Tibial nerve (tissue), 4 donors: ENCODE measurements around the gene PTGFRN. TPM values are rescaled to one million over a fixed set of nuclear protein-coding genes. Genes with fewer than 3 reads are reported as not detected.

Experiments
- DNase-seq, 2 donors: peaks; one replicate each; pipeline ENCODE4 v3.0.0-alpha.2; 2019; ENCODE audit warnings: low spot score in 2 of 2
- H3K27ac ChIP-seq, 4 donors: fragments of 200-600 bp; sonication (generic) in 3 of 4; one replicate each; pipeline ENCODE4 v1.5.1; 2017 to 2019; ENCODE audit warnings: mild to moderate bottlenecking in 1 of 4
- H3K27me3 ChIP-seq, 2 donors: fragments of 200-600 bp; sonication (generic) in 1 of 2; one replicate each; pipeline versions ENCODE4 v1.5.1 to v1.6.0; 2017 to 2019
- H3K36me3 ChIP-seq, 3 donors: fragments of 200-600 bp; sonication (generic); one replicate each; pipeline ENCODE4 v1.5.1; 2018 to 2019
- H3K4me1 ChIP-seq, 4 donors: fragments of 200-600 bp; sonication (generic) in 3 of 4; one replicate each; pipeline ENCODE4 v1.5.1; 2017 to 2019
- H3K4me3 ChIP-seq, 4 donors: fragments of 200-600 bp; sonication (generic) in 3 of 4; one replicate each; pipeline ENCODE4 v1.5.1; 2017 to 2019; ENCODE audit warnings: mild to moderate bottlenecking in 1 of 4, moderate library complexity in 1 of 4
- H3K9me3 ChIP-seq, 4 donors: fragments of 200-600 bp; sonication (generic) in 3 of 4; one replicate each; pipeline ENCODE4 v1.5.1; 2017 to 2019
- CTCF ChIP-seq, 5 experiments: fragments of 200-600 bp in 3 of 5; fragments of 450-650 bp in 2 of 5; sonication (generic) in 3 of 5; IDR thresholded peaks; one replicate each; pipeline ENCODE4 v1.5.1; 2016 to 2019; ENCODE audit warnings: antibody characterized with exemption in 5 of 5, mild to moderate bottlenecking in 3 of 5, moderate library complexity in 2 of 5
- EP300 ChIP-seq, 2 donors: sonication (generic); formaldehyde crosslinking; IDR thresholded peaks; one replicate each; pipeline ENCODE4 v1.6.1; 2017; ENCODE audit warnings: antibody characterized with exemption in 2 of 2, mild to moderate bottlenecking in 1 of 2
- POLR2A ChIP-seq, 2 donors: fragments of 450-650 bp; IDR thresholded peaks; one replicate each; pipeline ENCODE4 v1.6.1; 2017; ENCODE audit warnings: antibody characterized with exemption in 2 of 2, mild to moderate bottlenecking in 2 of 2, moderate library complexity in 2 of 2
- WGBS, 2 donors: methylation state at CpG; one replicate each; pipeline ENCODE4 v1.1.5; 2018; 5-methylcytosine and 5-hydroxymethylcytosine counted together
- total RNA-seq, 4 donors: library from RNA; depleted of rRNA; stranded (reverse); fragments of >200 nt; gene quantifications; one replicate each; pipeline ENCODE4 v1.1.0, GENCODE V29; 2016

Gene PTGFRN
- total RNA-seq, 4 donors from 2014 or later = 10.2 to 19.0 (median 14.7) TPM

GRCh38 chr1:116999596-116999995, 89.9 kb downstream of the PTGFRN start:
- H3K27ac ChIP-seq = no peak overlapping the region
- no peak overlapping the region for H3K4me3 ChIP-seq
- H3K27me3 ChIP-seq = no peaks in the 10 kb centered on the region
- 78 to 79% methylated on average over 3 of the region's 3 CpGs for WGBS, 2 donors
- no peaks in the 10 kb centered on the region for H3K36me3 ChIP-seq
- DNase-seq = no peak
- H3K9me3 ChIP-seq = no peaks in the 10 kb centered on the region
- no peaks in the 10 kb centered on the region for H3K4me1 ChIP-seq
- TF ChIP-seq POLR2A (IDR thresholded peaks at IDR 0.05) = no peak
- no peak for TF ChIP-seq CTCF (IDR thresholded peaks at IDR 0.05)
- TF ChIP-seq EP300 (IDR thresholded peaks at IDR 0.05) = no peak

GRCh38 chr1:117000142-117000541, 90.4 kb downstream of the PTGFRN start:
- no peak for DNase-seq
- TF ChIP-seq CTCF (IDR thresholded peaks at IDR 0.05) (no peak), POLR2A (IDR thresholded peaks at IDR 0.05) (no peak), EP300 (IDR thresholded peaks at IDR 0.05) (no peak)
- H3K4me1 ChIP-seq = no peaks in the 10 kb centered on the region
- WGBS, 2 donors = 81 to 83% methylated on average over 2 of the region's 2 CpGs
- H3K27ac ChIP-seq = no peak overlapping the region
- H3K36me3 ChIP-seq = no peaks in the 10 kb centered on the region
- H3K4me3 ChIP-seq = no peak overlapping the region
- H3K9me3 ChIP-seq = no peaks in the 10 kb centered on the region
- no peaks in the 10 kb centered on the region for H3K27me3 ChIP-seq

- Histone ChIP-seq H3K4me1 (no peaks in the 10 kb centered on the region), H3K36me3 (no peaks in the 10 kb centered on the region), H3K27me3 (no peaks in the 10 kb centered on the region), H3K27ac (peak within 1 kb of the TSS in 1 of 4 donors; percentile 53), H3K4me3 (no peak within 1 kb of the TSS), H3K9me3 (no peaks in the 10 kb centered on the region)
- WGBS, 2 donors = 83 to 89% methylated on average over 3 of the region's 3 CpGs
- DNase-seq = no peak
- TF ChIP-seq POLR2A (IDR thresholded peaks at IDR 0.05) (no peak), CTCF (IDR thresholded peaks at IDR 0.05) (no peak), EP300 (IDR thresholded peaks at IDR 0.05) (no peak)
Observed at GRCh38 chr1:117001254-117001927, 91.7 kb downstream of the PTGFRN start, which contains the start of gene CD101. TSS of gene CD101 (plus strand) at chr1:117001760. CDS start at chr1:117001818, 58 bp downstream.

GRCh38 chr1:117003223-117003875, 93.6 kb downstream of the PTGFRN start:
- H3K9me3 ChIP-seq = no peaks in the 10 kb centered on the region
- DNase-seq = no peak
- H3K27ac ChIP-seq = peak overlapping the region in 1 of 4 donors; percentile 53
- 87 to 91% methylated on average over 2 of the region's 2 CpGs for WGBS, 2 donors
- H3K4me1 ChIP-seq = no peaks in the 10 kb centered on the region
- no peak for TF ChIP-seq POLR2A (IDR thresholded peaks at IDR 0.05)
- peak; percentile 21 to 31 for TF ChIP-seq EP300 (IDR thresholded peaks at IDR 0.05)
- no peaks in the 10 kb centered on the region for H3K27me3 ChIP-seq
- H3K36me3 ChIP-seq = no peaks in the 10 kb centered on the region
- no peak overlapping the region for H3K4me3 ChIP-seq

GRCh38 chr1:117007719-117008013, 98.0 kb downstream of the PTGFRN start:
- Histone ChIP-seq H3K36me3 (no peaks in the 10 kb centered on the region), H3K27ac (no peak overlapping the region), H3K9me3 (no peaks in the 10 kb centered on the region), H3K27me3 (no peaks in the 10 kb centered on the region), H3K4me1 (no peaks in the 10 kb centered on the region), H3K4me3 (no peak overlapping the region)
- WGBS, 2 donors = 86 to 94% methylated on average over 2 of the region's 2 CpGs
- no peak for DNase-seq
- TF ChIP-seq EP300 (IDR thresholded peaks at IDR 0.05) (no peak), POLR2A (IDR thresholded peaks at IDR 0.05) (no peak), CTCF (IDR thresholded peaks at IDR 0.05) (no peak)
